ENCODE results near the gene COBL. TPM values are rescaled to one million over a fixed set of nuclear protein-coding genes. Genes with fewer than 3 reads are reported as not detected.

COBL gene
- total and polyA plus RNA-seq, 8 donors: 7.4 to 32.0 (median 16.8) TPM

DNA sequence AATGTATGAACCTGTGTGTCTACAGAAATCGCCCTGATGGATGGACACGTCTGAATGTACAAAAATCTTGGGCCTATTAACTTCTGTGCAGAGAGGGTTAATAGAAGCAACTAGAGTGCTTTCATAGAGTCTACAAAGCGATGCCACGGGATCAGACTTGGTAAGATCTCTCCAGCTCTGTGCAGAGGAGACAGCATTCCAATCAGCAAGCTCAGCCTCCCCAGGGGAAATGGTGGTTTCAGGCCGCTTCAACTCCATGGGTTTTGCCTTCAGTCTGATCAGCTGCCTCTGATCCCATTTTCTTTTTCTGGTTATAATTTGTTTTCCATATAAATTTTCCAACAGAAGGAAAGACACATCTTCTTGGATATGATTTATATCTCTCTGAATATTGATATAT is 35.1 kb upstream of the COBL start:
- 85 to 92% methylated on average over 5 of the region's 5 CpGs for WGBS, 2 donors
- FAIRE-seq: no peak
- Histone ChIP-seq H3K36me3 (no peaks in the 10 kb centered on the region), H3K9me3 (no peaks in the 10 kb centered on the region), H3K4me1 (peaks cover 0 to 8% (median 1%) of the 10 kb centered on the region in 3 donors), H3K27me3 (no peaks in the 10 kb centered on the region), H3K4me3 (no peak overlapping the region), H3K27ac (no peak overlapping the region)
- peak in 1 of 4 donors; percentile 42 for ATAC-seq
- intact Hi-C loops (cut with DNase I): loop anchor here in 1 of 3 donors (10.0 kb wide), 1 partner anchor 107 kb away; no protein-coding TSS in a partner anchor
- TF ChIP-seq, protein P1, sequence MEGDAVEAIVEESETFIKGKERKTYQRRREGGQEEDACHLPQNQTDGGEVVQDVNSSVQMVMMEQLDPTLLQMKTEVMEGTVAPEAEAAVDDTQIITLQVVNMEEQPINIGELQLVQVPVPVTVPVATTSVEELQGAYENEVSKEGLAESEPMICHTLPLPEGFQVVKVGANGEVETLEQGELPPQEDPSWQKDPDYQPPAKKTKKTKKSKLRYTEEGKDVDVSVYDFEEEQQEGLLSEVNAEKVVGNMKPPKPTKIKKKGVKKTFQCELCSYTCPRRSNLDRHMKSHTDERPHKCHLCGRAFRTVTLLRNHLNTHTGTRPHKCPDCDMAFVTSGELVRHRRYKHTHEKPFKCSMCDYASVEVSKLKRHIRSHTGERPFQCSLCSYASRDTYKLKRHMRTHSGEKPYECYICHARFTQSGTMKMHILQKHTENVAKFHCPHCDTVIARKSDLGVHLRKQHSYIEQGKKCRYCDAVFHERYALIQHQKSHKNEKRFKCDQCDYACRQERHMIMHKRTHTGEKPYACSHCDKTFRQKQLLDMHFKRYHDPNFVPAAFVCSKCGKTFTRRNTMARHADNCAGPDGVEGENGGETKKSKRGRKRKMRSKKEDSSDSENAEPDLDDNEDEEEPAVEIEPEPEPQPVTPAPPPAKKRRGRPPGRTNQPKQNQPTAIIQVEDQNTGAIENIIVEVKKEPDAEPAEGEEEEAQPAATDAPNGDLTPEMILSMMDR (IDR thresholded peaks at IDR 0.05): no peak
- no peak for DNase-seq

DNA sequence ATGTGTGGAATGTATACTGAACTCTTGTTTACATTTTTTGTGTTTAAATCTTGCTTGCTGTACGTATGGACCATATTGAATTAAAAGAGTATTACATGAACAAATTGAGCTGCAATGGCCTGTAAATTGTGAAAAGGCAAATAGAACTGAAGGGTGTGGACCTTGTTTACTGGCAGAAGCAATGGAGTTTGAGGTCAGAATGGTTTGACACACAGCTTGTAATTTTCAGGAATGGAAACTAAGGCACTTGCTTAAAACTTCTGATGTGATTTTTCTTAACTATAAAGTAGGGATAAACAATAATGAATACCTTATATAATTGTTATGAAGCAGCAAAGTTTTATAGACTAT is 33.9 kb upstream of the COBL start:
- FAIRE-seq (no peak), DNase-seq (no peak), ATAC-seq (no peak)
- Histone ChIP-seq H3K36me3 (no peaks in the 10 kb centered on the region), H3K4me1 (peaks cover 0 to 8% (median 8%) of the 10 kb centered on the region in 3 donors), H3K27ac (peak overlapping the region in 1 of 4 donors; percentile 29), H3K4me3 (no peak overlapping the region), H3K9me3 (no peaks in the 10 kb centered on the region), H3K27me3 (no peaks in the 10 kb centered on the region)
- TF ChIP-seq, protein P1 (IDR thresholded peaks at IDR 0.05): no peak
- intact Hi-C loops (cut with DNase I): loop anchor here in 1 of 3 donors (10.0 kb wide), 1 partner anchor 106 kb away; no protein-coding TSS in a partner anchor
- 38 to 58% methylated on average over 1 of the region's 1 CpG for WGBS, 2 donors

DNA sequence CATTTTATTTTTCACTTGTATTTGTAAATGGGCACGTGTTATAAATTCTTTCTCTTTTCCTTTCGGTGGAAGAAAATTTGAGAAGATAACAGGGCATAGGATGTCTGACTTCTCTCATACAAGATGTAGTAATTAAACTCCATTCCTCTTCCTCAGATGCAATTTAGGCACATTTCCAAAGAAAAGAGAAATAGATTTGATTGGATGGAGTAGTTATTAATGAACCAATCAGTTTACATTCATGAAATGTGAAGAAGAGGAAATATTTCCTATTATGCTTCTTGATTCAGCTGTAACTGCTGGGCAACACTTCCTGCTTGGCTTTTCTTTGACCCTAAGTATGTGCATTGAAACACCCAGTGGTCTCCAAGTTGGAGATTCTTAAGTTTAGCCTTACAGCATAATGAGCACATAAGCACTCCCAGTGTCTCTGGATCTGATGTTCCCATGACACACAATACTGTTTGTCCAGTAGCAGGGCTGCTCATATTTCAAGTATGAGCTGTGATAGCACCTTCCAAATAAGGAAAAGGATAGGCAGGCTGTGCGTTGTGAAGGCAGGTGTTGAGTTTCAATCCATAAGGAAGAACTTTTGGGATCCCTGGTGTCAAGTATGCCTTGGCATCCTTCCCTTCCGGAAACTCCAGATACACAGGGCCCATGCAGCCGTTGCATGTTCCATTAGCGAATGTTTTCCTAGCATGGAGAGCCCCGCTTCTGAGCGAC is 33.4 kb upstream of the COBL start:
- Histone ChIP-seq H3K4me1 (peaks cover 2 to 10% (median 10%) of the 10 kb centered on the region in 3 donors), H3K4me3 (no peak overlapping the region), H3K27ac (peak overlapping the region in 2 of 4 donors; percentile 29 to 48), H3K9me3 (no peaks in the 10 kb centered on the region), H3K27me3 (no peaks in the 10 kb centered on the region), H3K36me3 (no peaks in the 10 kb centered on the region)
- DNase-seq (no peak), ATAC-seq (peak; percentile 51 to 83 (median 70)), FAIRE-seq (no peak)
- TF ChIP-seq, protein P1 (IDR thresholded peaks at IDR 0.05): no peak
- intact Hi-C loops (cut with DNase I): loop anchor here in 1 of 3 donors (10.0 kb wide), 1 partner anchor 105 kb away; no protein-coding TSS in a partner anchor
- WGBS, 2 donors: 64 to 67% methylated on average over 8 of the region's 8 CpGs

DNA sequence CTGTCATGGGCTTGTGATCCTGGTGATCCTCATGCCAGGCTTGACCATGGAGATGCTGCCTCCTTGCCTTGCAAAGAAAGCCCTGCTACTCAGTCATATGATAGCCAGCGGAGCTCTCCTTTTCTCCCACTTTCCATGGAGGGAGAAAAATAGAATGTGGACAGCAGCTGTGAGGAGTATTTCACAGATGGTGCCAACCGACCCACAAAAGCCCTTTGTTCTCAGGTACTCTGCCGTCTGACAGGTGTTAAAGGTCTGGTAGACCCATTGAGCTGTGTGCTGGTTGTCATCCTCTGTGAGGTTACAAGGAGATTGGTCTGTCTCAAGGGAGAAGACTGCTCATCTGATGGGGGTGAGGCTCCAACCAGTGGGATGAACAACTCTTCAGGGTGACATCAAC is 29.5 kb upstream of the COBL start:
- intact Hi-C loops (cut with DNase I): no loop called here
- TF ChIP-seq, protein P1 (IDR thresholded peaks at IDR 0.05): no peak
- DNase-seq (no peak), FAIRE-seq (no peak), ATAC-seq (peak in 1 of 4 donors; percentile 25)
- Histone ChIP-seq H3K4me3 (no peak overlapping the region), H3K9me3 (no peaks in the 10 kb centered on the region), H3K36me3 (no peaks in the 10 kb centered on the region), H3K4me1 (peaks cover 16 to 31% (median 29%) of the 10 kb centered on the region in 3 donors), H3K27ac (no peak overlapping the region), H3K27me3 (no peaks in the 10 kb centered on the region)
- 52 to 53% methylated on average over 3 of the region's 3 CpGs for WGBS, 2 donors
